A549 (cell line): ENCODE data around the gene KCNJ6. TPM values are rescaled to one million over a fixed set of nuclear protein-coding genes. Genes with fewer than 3 reads are reported as not detected.

Source experiments
- ATAC-seq, 2 experiments: fragments of 200-7000 bp in 1 of 2; fragments of >200 bp in 1 of 2; cut with Nextera tagmentation in 1 of 2; cut with Tn5 transposase in 1 of 2; 3 replicates each; pipeline versions ENCODE4 v1.8.0 to v1.9.1; 2018 to 2020; ENCODE audit warnings: mild to moderate bottlenecking in 1 of 2, moderate library complexity in 1 of 2
- CTCF ChIA-PET: fragments of 300-600 bp; sonication (Branson Sonifier 250); formaldehyde crosslinking; extraction: SDS; loops from one replicate; lab custom pipeline; 2021; ENCODE audit warnings: antibody characterized with exemption, inconsistent platforms; lab: Yijun Ruan, JAX
- POLR2A ChIA-PET: fragments of 350-600 bp; formaldehyde crosslinking; extraction: SDS; loops from one replicate; lab custom pipeline; 2021; ENCODE audit warnings: antibody characterized with exemption, inconsistent platforms; lab: Yijun Ruan, JAX
- DNase-seq, 2 experiments: peaks; one replicate each; pipeline versions ENCODE4 v3.0.0 to v3.0.0-alpha.2; 2011 to 2016; ENCODE audit warnings: low read depth in 1 of 2, low spot score in 1 of 2
- FAIRE-seq: peaks from 2 replicates; lab custom pipeline; 2011; peaks lifted over from hg19 to GRCh38; lab: Jason Lieb, UNC
- H3K27ac ChIP-seq, 2 experiments: fragments of >200 bp; sonication (Bioruptor Twin); formaldehyde crosslinking; 3 replicates each; pipeline ENCODE4 v1.5.1; 2016 to 2017
- H3K4me1 ChIP-seq: fragments of >200 bp; sonication (Bioruptor Twin); formaldehyde crosslinking; 3 replicates; pipeline ENCODE4 v1.6.1; 2016
- H3K4me2 ChIP-seq: fragments of >200 bp; sonication (Bioruptor Twin); formaldehyde crosslinking; 3 replicates; pipeline ENCODE4 v1.6.1; 2016
- H3K4me3 ChIP-seq: fragments of >200 bp; sonication (Bioruptor Twin); formaldehyde crosslinking; 3 replicates; pipeline ENCODE4 v1.5.1; 2016
- H3K9me3 ChIP-seq: fragments of >200 bp; sonication (Bioruptor Twin); formaldehyde crosslinking; 3 replicates; pipeline ENCODE4 v1.6.1; 2016
- CEBPB ChIP-seq, 2 experiments: fragments of >200 bp in 1 of 2; sonication (Bioruptor Twin) in 1 of 2; formaldehyde crosslinking in 1 of 2; IDR thresholded peaks; 2 replicates each; pipeline ENCODE4 v1.6.1; 2012 to 2016
- CHD2 ChIP-seq: fragments of 150-350 bp; IDR thresholded peaks from 2 replicates; pipeline ENCODE4 v1.6.1; 2014; ENCODE audit warnings: low read length; ENCODE audit not compliant: partially characterized antibody
- CHD4 ChIP-seq: fragments of 200-600 bp; sonication (generic); IDR thresholded peaks from 2 replicates; pipeline ENCODE4 v1.6.1; 2016; ENCODE audit warnings: antibody characterized with exemption, mild to moderate bottlenecking, borderline replicate concordance
- EHMT2 ChIP-seq: fragments of 200-600 bp; sonication (generic); IDR thresholded peaks from 2 replicates; pipeline ENCODE4 v1.6.1; 2016; ENCODE audit warnings: antibody characterized with exemption, low read depth, mild to moderate bottlenecking, moderate library complexity
- HOXB13 ChIP-seq: fragments of 250-450 bp; sonication (Bioruptor Pico); IDR thresholded peaks from 2 replicates; pipeline ENCODE4 v1.5.0; 2020; ENCODE audit warnings: low read depth, mild to moderate bottlenecking, moderate library complexity
- JUNB ChIP-seq: fragments of >200 bp; sonication (Bioruptor Twin); formaldehyde crosslinking; IDR thresholded peaks from 2 replicates; pipeline ENCODE4 v1.6.1; 2016
- MAZ ChIP-seq: fragments of 150-350 bp; IDR thresholded peaks from 2 replicates; pipeline ENCODE4 v1.6.1; 2014; ENCODE audit warnings: antibody characterized with exemption, low read depth, low read length, borderline replicate concordance
- NFE2L2 ChIP-seq: fragments of 150-350 bp; conservative IDR thresholded peaks from 2 replicates; pipeline ENCODE4 v1.6.1; 2014; ENCODE audit warnings: low read length
- NPAS2 ChIP-seq: fragments of 250-450 bp; sonication (Bioruptor Pico); IDR thresholded peaks from 2 replicates; pipeline ENCODE4 v1.8.0; 2022; ENCODE audit warnings: mild to moderate bottlenecking, moderate library complexity, borderline replicate concordance
- NR3C1 ChIP-seq: fragments of >200 bp; sonication (Bioruptor Twin); formaldehyde crosslinking; IDR thresholded peaks from 3 replicates; pipeline ENCODE4 v1.6.1; 2017
- POLR2AphosphoS2 ChIP-seq: conservative IDR thresholded peaks from 2 replicates; pipeline ENCODE4 v1.6.1; 2012; ENCODE audit warnings: low read length, improper control_type of control experiment, inconsistent platforms
- RAD21 ChIP-seq, 2 experiments: fragments of >200 bp in 1 of 2; sonication (Bioruptor Twin) in 1 of 2; formaldehyde crosslinking in 1 of 2; IDR thresholded peaks in 1 of 2; conservative IDR thresholded peaks in 1 of 2; 2 replicates in 1 of 2; 3 replicates in 1 of 2; pipeline ENCODE4 v1.6.1; 2012 to 2018; ENCODE audit warnings: inconsistent platforms in 1 of 2
- SMC3 ChIP-seq: fragments of >200 bp; sonication (Bioruptor Twin); formaldehyde crosslinking; IDR thresholded peaks from 3 replicates; pipeline ENCODE4 v1.6.1; 2018; ENCODE audit warnings: inconsistent platforms
- ZSCAN20 ChIP-seq: fragments of 250-450 bp; sonication (Bioruptor Pico); IDR thresholded peaks from 2 replicates; pipeline ENCODE4 v1.8.0; 2022; ENCODE audit warnings: mild to moderate bottlenecking, moderate library complexity
- WGBS: methylation state at CpG from one replicate; pipeline ENCODE4 v1.1.6; 2017; ENCODE audit errors: missing lambda C conversion rate; 5-methylcytosine and 5-hydroxymethylcytosine counted together
- polyA plus RNA-seq, 4 experiments: library from polyadenylated mRNA; depleted of rRNA in 3 of 4; stranded (reverse); fragments of >200 nt; fragmentation: RNase III in 1 of 4; extraction: RNeasy Plus Mini Kit Qiagen cat#74134 plus additional on column Dnase treatment in 1 of 4; gene quantifications; 2 replicates in 3 of 4; 3 replicates in 1 of 4; pipeline ENCODE4 v1.2.3, GENCODE V29; 2011 to 2017
- TF ChIP-seq, protein P1 (sequence below): fragments of >200 bp; sonication (Bioruptor Twin); formaldehyde crosslinking; IDR thresholded peaks from 3 replicates; pipeline ENCODE4 v1.5.1; 2016
- TF ChIP-seq, protein P2 (sequence below): IDR thresholded peaks from 2 replicates; pipeline ENCODE4 v1.6.1; 2012

Gene KCNJ6
- polyA plus RNA-seq, 2 of the 4 experiments (the other 2 are of a cell fraction) = 0.68 to 1.4 TPM

GRCh38 chr21:37711836-37712568, 204.3 kb downstream of the KCNJ6 start:
- POLR2A ChIA-PET = interaction anchor here (1.0 to 2.4 kb wide), 2 partner anchors 148 to 640 kb away, joined by 4 to 11 read pairs; no protein-coding TSS in a partner anchor
- Histone ChIP-seq H3K9me3 (peaks cover 3% of the 10 kb centered on the region; the same call in 1 of the 3 replicates), H3K4me1 (peaks cover 9% of the 10 kb centered on the region), H3K27ac (peak overlapping the region; percentile 52 to 60)
- FAIRE-seq = no peak
- 28% methylated on average over 3 of the region's 3 CpGs for WGBS
- peak; percentile 80 to 83 for TF ChIP-seq RAD21 (conservative IDR thresholded peaks at IDR 0.05 in 1 of 2, IDR thresholded peaks at IDR 0.05 in 1 of 2)
- TF ChIP-seq CHD4 = no peak
- TF ChIP-seq, protein P1, sequence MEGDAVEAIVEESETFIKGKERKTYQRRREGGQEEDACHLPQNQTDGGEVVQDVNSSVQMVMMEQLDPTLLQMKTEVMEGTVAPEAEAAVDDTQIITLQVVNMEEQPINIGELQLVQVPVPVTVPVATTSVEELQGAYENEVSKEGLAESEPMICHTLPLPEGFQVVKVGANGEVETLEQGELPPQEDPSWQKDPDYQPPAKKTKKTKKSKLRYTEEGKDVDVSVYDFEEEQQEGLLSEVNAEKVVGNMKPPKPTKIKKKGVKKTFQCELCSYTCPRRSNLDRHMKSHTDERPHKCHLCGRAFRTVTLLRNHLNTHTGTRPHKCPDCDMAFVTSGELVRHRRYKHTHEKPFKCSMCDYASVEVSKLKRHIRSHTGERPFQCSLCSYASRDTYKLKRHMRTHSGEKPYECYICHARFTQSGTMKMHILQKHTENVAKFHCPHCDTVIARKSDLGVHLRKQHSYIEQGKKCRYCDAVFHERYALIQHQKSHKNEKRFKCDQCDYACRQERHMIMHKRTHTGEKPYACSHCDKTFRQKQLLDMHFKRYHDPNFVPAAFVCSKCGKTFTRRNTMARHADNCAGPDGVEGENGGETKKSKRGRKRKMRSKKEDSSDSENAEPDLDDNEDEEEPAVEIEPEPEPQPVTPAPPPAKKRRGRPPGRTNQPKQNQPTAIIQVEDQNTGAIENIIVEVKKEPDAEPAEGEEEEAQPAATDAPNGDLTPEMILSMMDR = peak; percentile 71
- peak; percentile 80 for TF ChIP-seq SMC3
- TF ChIP-seq, all 56 proteins: peak for 3
- no peak overlapping the region for H3K4me3 ChIP-seq
- ATAC-seq (peak; percentile 93 to 96), DNase-seq (peak; percentile 27 to 74)
- H3K4me2 ChIP-seq = no peak overlapping the region
- CTCF ChIA-PET = interaction anchor here (0.5 to 4.3 kb wide), 39 partner anchors 11 to 658 kb away, joined by 3 to 31 read pairs (median 4); partner anchors contain the start of gene KCNJ6

GRCh38 chr21:37711286-37711829, 204.9 kb downstream of the KCNJ6 start:
- WGBS = 92% methylated on average over 9 of the region's 9 CpGs
- peak overlapping the region; percentile 27 to 60; a peak in 4 of 6 replicates for H3K27ac ChIP-seq
- no peak overlapping the region for H3K4me3 ChIP-seq
- FAIRE-seq (no peak), DNase-seq (no peak), ATAC-seq (no peak)
- POLR2A ChIA-PET = interaction anchor here (2.4 kb wide), 1 partner anchor 147 kb away, joined by 11 read pairs; no protein-coding TSS in a partner anchor
- H3K4me2 ChIP-seq = no peak overlapping the region
- H3K4me1 ChIP-seq = peaks cover 9% of the 10 kb centered on the region
- CTCF ChIA-PET = interaction anchor here (0.7 to 4.3 kb wide), 35 partner anchors 10 to 659 kb away, joined by 3 to 31 read pairs (median 4); partner anchors contain the start of gene KCNJ6
- peaks cover 3% of the 10 kb centered on the region; the same call in 2 of the 3 replicates for H3K9me3 ChIP-seq
- TF ChIP-seq HOXB13 (no peak), NFE2L2 (no peak), POLR2AphosphoS2 (no peak)

DNA sequence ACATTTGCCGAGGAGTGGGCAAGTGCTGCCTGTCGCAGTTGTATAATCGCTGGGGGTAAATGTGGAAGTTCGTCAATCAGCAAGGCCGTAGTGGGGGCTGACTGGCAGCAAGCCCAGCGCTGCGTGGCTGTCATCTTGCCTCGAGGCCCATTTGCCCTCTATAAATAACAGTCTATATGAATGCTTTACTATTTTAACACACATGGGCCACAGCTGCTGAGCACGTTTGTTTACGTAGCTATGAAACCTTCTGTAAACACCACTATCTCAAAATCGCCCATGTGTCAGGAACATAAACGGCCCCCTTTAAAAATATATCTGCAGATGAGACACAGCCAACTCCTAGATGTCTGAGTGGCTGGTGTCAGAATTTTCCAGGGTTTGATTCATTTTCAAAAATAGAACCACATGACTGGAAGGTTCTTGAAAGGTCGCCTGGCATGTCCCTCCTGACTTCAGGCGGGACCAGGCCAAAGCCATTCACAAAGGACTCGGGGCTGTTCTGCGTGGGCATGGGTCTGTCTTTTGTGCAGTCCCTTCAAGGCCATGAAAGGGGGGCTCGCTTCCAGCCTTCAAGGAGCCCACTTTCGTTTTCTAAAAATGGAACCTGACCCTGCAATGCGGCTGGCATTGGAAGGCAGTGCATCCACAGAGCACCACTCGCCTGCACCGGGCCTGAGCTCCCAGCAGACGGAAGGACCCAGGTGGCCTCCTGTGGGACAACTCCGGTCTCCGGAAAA, 205.5 kb downstream of the KCNJ6 start:
- FAIRE-seq (no peak), DNase-seq (no peak), ATAC-seq (no peak)
- CTCF ChIA-PET = interaction anchor here (0.7 to 4.3 kb wide), 10 partner anchors 9 to 646 kb away, joined by 3 to 31 read pairs (median 4); no protein-coding TSS in a partner anchor
- WGBS = 85% methylated on average over 19 of the region's 24 CpGs
- Histone ChIP-seq H3K4me3 (no peak overlapping the region), H3K4me1 (peaks cover 9% of the 10 kb centered on the region), H3K4me2 (no peak overlapping the region), H3K9me3 (peaks cover 6% of the 10 kb centered on the region; the same call in 2 of the 3 replicates), H3K27ac (peak overlapping the region; percentile 27 to 60; a peak in 3 of 6 replicates)
- POLR2A ChIA-PET = no interaction called here
- TF ChIP-seq NR3C1 (no peak), RAD21 (conservative IDR thresholded peaks at IDR 0.05 in 1 of 2, IDR thresholded peaks at IDR 0.05 in 1 of 2) (no peak), EHMT2 (no peak), MAZ (no peak), JUNB (no peak), NPAS2 (no peak), CEBPB (IDR thresholded peaks at IDR 0.05) (no peak), CHD2 (no peak), ZSCAN20 (no peak)
- TF ChIP-seq, protein P1 = no peak
- TF ChIP-seq, protein P2, sequence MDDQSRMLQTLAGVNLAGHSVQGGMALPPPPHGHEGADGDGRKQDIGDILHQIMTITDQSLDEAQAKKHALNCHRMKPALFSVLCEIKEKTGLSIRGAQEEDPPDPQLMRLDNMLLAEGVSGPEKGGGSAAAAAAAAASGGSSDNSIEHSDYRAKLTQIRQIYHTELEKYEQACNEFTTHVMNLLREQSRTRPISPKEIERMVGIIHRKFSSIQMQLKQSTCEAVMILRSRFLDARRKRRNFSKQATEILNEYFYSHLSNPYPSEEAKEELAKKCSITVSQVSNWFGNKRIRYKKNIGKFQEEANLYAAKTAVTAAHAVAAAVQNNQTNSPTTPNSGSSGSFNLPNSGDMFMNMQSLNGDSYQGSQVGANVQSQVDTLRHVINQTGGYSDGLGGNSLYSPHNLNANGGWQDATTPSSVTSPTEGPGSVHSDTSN = no peak
